Midbrain (tissue), 1 donor: ENCODE results near the gene MOK.

Source experiments
- DNase-seq: peaks from one replicate; lab custom pipeline; 2025; lab: John Stamatoyannopoulos, UW

The MOK gene

DNA sequence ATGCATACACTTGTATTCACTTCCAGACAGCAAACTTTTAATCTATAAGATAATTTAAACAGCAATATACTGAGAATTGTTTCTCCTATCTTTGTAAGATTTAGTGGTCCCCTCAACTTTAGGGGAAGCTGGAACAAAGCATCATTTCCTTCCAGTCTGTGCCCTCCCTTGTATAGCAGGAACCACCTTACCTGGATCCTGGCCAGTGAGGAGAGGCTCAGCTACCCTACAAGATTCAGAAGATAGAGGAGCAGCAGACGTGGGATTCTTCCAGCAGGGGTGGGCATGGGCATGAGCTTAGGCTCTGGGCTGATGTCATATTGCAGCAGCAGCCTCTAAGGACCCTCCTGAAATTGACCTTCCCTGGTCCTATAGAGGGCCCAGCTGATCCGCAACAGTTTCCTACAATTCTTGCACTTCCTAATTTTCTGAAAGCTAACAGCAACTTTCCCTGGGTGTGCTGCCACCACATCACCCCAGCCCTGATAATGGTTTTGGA, 21.3 kb downstream of the MOK start:
- no peak for DNase-seq

DNA sequence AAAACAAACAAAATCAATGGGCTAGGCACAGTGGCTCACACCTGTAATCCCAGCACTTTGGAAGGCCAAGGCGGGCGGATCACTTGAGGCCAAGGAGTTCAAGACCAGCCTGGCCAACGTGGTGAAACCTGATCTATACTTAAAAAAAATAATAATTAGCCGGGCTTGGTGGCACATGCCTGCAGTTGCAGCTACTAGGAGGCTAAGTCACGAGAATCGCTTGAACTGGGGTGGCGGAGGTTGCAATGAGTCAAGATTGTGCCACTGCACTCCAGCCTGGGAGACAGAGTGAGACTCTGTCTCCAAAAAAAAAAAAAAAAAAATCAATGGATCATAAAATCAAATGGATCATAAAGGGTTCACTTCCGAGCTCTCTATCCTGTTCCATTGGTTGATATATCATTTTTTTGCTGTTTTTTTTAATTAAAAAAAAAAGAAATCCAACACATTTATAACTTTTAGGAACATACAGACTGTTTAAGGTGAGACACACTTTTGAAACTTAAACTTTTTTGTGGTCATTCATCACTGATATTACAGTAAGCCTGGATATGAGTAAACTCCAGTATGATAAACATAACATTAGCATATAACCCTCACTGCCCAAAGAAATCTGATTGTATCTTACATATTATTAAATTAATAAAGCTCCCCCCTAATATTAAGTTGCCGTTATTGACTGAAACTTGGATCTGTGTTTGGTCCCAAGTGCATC, 22.1 kb downstream of the MOK start:
- DNase-seq: no peak

DNA sequence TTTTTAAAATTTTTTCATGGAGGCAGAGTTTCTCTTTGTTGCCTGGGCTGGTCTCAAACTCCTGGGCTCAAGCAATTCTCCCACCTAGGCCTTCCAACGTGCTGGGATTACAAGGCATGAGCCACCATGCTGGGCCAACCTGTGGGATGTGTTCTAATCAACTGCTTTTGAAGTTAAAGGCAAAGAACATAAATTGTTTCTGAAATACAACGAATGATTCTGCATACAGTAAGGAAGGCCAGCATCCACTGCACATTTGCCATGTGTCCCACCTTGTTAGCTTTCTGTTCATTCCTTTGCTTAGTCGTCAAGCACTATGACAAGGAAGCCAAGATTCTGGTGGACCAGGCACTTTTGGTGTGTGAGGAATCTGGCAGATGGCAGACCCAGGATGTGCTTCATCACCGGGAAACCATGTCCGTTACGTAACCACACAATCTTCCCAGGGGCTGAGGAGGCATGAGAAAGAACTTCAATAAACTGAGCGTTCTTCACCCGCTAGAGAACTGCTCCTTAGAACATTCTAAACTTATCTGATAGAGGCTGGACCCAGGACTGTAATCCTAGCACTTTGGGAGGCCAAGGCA, 24.5 kb downstream of the MOK start:
- no peak for DNase-seq

DNA sequence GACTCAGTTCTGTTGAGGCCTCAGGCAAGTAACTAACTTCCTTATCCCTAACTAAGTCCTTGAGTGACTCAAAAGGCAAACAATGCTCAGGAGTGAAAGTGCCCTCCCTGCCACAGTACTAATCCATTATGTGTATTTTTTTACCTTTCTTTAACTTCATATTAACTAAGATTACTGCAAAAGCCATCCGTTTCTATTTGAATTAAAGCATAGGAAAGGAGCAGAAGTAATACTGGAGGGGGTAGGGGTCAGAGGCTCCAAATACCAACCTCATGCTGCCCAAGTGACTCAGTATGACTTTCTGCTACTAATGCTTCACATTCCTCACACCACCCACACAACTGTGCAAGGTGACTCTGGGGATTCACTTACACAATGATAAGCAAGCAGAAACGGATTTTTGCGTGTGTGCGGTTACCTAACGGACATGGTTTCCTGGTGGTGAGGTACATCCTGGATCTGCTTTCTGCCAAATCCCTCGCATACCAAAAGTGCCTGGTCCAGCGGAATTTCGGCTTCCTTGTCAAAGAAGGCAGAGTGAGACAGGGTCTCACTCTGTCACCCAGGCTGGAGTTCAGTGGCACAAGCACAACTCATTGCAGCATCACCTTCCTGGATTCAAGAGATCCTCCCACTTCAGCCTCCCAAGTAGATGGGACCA, 25.1 kb downstream of the MOK start:
- DNase-seq: no peak

DNA sequence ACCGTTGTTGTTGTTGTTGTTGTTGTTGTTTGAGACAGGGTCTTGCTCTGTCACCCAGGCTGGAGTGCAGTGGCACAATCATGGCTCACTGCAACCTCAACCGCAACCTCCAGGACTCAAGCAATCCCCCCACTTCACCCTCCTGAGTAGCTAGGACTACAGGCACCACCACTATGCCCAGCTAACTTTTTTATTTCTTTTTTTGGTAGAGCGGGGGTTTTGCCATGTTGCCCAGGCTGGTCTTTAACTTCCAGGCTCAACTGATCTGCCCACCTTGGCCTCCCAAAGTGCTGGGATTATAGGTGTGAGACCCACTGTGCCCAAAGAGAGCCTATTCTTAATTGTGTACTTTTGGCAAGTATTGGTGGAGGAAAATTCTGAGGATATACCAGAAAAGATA, 25.7 kb downstream of the MOK start:
- no peak for DNase-seq

DNA sequence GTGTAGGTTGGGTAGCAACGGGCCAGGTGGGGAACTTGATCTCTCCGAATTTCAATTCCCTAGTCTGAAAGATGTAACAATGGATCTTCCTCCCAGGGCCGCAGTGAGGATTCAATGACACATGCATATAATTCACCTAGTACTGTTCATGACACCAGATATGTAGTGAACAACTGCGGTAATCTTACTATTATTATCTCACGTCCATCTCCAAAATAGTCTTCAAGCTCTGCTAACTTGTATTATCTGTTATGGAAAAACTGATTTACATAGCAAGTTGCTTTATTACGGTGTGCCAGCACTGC, 26.4 kb downstream of the MOK start:
- no peak for DNase-seq

DNA sequence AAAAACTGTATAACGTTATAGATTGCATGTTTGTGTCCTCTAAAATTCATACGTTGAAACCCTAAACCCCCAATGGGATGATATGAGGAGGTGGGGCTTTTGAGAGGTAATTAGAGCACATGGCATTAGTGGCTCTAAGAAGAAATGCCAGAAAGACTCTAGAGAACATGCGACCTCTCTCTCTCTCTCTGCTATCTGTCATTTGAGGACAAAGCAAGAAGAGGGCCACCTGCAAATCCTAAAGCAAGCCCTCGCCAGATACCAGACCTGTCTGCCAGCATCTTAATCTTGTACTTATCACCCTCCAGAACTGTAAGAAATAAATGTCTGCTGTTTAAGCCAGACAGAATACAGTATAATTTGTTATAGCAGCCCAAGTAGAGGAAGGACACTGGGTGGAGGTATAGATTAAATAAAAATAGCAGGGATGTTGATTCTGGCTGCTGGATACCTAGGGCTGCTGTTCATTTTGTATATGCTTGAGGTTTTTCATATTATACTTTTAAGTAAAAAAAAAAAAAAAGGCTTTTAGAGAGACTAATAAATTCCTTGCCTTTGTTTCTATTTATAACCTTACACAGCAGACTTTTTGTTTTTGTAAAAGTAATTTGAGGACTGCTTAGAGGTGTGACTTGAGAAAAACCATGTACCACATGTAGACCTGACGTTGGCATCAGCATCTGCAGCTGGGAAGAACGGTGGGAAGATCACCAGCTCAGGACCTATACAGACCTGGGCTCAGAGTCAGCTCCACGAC, 26.9 kb downstream of the MOK start:
- no peak for DNase-seq

DNA sequence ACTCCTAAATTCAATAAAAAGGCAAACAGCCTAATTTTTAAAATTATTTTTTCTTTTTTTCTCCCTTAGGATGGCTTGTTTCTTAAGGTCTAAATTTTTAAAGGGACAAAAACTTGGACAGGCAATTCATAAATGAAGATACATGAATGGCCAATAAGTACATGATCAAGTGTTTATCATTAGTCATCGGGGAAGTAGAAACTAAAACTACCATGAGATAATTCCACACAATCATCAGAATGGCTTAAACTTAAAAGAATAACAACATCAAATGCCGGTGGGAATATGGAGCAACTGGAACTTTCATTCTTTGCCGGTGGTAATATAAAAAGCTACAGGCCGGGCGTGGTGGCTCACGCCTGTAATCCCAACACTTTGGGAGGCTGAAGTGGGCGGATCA, 29.1 kb downstream of the MOK start:
- DNase-seq: no peak

DNA sequence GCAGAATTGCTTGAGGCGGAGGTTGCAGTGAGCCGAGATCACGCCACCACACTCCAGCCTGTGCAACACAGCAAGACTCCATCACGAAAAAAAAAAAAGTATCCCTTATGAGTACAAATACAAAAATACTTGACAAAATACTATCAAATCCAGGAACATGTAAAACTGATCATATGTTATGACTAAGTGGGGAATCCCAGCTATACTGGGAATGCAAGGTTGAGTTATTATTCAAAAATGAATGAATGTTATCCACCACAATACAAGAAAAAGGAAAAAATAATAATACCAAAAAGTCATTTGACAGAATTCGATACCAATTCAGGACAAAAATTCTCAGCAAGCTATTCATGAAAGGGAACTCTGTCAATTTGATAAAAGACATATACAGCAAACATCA, 32.6 kb downstream of the MOK start:
- DNase-seq: no peak

DNA sequence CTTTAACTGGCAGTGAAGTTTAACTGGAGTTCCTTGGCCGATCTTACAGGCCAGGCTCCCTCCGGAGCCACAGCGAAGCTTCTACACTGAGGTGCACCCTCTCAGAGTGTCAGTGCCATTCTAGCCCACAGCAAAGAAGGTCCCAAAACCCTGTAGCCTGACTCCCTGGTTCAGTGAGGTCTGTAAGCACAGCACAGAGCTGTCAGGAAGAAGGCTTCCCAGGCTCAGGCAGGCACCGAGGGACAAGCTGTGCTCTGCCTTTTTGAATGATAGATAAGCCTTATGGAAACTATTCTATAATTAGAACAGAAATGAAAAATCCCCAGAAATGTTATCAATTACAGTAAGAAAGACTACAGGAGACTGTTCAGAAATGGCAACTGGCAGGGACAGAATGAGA, 40.2 kb downstream of the MOK start:
- DNase-seq: no peak

DNA sequence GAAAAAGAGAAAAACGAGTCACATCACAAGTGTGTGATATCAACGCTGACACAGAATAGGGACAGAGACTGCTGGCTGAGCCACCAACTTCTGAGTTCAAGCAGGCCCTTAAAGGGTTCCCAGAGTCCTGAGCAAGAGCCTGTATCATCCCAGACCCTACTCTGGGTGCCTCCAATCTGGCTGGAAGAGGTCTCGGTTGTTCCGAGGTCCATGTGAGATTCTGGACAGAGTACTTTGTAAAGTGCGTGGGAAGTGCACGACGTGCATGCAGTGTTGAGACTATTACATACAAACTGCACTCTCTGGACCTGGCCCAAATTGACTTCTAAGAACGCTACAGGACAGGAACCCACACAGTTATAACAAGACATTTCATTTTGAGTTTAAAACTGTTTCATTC, 40.6 kb downstream of the MOK start:
- DNase-seq: no peak

DNA sequence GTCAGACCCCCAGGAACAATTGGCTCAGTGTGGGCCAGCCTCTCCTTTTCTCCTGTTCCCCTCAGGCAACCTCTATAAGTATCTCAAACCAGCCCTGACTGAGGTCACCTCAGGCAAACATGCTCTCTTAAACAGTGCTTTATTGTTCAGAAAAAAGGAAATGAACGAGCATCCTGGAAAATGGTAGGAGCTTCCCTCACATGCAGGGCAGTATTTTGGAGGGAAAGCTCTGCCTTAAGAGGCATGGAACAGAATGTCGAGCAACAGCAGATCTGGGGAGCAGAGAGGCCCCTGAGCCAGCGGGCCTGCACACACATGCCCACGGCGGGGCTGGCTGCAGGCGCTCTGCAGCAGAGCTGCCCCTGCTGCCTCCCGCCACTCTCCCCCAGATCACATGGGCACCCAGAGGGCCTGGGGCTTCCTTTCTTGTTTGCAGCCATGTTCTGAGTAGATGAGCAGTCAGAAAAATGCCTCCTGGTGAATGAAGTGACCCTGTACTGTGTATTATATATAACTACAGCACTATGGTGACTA, 42.0 kb downstream of the MOK start:
- DNase-seq: no peak

DNA sequence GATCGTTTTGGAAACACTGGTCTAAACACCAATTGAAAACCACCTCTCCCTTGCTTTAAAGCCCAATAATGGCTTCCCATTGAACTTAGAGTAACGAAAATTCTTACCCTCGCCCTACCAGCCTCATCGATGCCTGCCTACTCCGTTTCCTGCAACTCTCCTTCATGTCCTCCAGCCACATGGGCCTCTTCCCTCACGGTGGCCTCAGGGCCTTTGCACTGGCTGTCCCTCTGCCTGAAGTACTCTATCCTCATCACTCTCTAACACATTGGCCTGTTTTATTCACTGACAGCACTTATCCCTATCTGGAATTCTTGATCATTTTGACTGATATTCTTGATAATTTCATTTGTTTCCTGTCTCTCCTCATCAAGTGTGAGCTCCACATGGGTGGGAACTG, 46.8 kb downstream of the MOK start:
- no peak for DNase-seq

DNA sequence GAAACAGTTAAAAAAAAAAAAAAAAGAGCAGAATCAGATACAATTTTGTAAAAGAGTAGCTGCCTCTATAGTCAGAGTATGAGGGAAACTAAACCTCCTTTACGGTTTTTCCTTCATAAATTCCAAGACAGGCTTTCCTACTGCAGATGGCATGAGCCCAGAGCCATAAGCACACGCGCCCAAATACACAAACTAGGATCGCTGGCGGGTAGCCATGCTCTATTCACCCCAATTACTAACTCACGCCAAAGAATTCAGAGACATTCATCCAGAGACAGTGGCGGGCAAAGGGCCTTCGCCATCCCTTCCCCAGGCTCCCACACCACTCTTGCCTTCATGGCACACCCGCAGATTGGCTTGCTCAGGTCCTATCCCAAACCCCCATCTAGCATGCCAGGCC, 48.2 kb downstream of the MOK start:
- DNase-seq: no peak

DNA sequence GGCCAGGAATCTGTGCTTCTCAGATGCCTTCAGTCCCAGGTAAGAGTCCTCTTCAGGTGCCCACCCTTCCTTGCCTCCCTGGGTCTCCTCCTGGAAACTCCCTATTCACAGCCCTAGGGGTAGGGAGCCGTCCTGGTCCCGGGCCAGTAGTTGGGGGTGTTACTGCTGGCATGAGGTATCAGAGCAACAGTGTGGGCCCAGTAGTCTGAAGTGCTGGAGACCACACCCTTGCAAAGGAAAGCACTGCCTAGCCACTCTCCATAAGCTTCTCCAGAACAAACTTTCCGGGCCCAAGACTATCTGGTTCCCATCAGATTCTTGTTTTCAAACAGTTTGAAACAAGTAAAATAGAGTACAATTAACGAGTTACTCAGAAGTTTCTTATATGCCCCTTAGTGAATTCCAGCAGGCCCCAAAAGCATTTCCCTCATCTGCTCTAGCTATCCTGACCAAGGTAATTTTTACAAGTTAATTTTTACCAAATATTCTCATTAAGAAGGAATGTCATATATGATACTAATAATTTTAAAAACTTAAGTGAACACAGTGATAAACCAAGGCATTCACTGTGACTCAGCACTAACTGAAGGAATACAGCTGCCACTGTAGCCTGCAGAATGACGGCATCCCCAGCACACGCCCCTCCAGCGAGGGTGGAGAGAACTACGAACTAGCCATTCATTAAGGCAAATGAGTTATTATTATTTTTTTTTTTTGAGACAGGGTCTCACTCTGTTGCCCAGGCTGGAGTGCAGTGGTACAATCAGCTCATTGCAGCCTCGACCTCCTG, 49.4 kb downstream of the MOK start:
- DNase-seq: no peak

DNA sequence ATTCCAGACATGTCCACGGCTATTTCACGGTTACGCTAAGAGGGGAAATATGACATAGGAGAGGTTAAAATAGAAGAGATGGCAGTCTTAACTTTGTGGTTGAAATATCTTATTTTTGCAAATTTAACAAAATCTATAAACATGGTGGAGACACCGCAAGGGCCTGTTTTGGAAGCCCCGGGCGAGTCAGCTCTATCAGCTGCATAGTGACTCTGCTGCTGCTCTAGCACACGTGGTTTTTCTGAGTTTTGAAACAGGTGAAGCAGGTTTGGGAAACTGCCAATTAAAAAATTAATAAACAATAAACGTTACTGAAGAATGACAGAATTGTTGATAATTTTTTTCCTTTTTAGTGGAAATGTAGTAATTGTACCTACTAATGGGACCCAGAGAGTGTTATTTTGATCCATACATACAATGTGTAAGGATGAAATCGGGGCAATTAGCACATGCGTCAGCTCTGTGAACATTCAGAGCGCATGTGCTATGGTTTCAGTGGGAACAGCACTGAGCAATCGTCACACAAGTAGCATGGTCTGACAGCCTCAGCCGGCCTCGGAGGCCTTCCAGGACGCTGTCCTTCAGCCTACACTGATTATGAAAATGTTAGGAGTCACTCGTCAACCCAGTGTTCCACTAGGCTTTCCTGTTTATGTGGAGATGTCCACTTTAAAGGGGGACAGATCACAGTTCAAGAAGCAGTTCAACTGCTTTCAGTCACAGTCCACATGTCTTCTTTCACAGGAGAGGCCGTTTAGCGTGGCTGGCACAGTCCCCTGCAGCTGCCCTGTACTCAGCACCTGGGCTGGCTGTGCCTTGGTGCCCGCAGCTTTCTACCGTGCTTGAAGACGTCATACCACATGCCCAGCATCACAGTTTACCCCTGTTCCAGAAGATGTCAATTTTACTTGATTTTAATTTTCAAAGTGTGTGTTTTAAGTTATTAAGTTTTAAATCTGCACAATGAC, 51.8 kb downstream of the MOK start:
- no peak for DNase-seq

DNA sequence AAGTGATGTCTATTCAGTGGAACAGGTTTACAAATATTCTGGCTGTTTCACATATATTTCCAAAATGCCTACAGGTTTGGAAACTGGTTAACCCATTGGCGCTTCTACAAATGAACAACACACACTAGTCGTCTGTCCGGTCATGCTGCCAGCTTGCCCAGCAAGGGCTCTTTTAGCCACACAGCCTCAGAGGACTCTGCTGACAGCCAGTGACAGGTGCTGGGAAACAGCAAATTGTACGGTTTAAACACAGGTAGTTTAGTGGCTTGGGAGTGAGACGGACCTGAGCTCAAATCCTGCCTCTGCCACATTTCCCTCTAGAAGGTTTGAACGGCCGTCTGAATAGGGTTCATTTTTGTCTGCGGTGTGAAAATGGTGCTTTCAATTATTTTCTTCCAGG, 53.8 kb downstream of the MOK start:
- no peak for DNase-seq

DNA sequence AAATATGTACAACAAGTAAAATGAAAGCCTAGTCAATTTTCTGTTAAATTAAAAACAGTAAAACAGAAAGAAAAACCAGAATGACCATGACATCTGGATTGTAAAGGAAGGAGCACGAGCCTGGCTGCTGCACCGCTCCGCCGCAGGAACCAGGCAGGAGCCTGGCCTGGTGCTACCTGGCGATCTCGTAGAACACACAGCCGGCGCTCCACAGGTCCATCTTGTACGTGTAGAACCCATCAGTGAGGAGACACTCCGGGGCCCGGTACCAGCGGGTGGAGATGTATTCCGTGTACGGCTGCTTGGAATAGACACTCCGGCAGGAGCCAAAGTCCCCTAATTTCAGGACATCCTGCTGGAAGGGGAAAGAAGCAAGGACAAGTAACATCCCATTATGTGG, 54.3 kb downstream of the MOK start:
- DNase-seq: no peak

DNA sequence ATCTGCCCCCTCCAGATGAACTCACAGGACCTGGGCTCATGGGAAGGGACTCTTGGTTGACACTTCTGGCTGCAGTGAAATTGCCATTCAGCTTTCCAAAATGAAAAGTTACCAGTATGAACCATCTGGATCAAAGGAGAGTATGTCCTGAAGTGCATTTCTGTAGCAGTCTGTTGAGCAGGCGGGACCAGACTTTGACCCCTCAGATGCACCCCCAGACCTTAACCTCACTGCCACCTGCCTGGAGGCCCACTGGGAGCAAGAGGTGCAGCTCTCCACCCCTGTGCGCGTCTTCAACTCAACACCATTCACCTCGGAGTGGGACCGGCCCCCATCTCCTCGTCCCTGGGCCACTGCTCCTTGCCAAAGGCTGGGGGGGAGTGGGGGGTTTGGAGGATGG, 55.0 kb downstream of the MOK start:
- no peak for DNase-seq

DNA sequence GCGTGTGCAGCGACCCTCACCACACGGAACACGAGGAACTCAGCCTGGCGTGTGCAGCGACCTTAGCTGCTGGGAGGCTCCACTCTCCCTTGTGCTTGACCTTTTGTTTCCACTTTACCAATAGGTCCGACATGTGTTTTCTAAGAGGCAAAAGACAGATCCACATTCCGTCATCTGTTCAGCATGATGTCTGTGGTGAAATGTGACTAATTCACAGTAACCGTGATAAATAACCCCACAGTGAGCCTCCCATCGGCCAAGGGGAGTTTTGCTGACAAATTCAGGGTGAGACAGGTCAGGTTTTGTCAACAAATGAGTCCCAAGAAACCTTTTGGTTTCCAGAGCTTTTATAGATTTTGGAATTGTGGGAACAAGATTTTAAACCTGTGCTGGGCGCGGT, 55.9 kb downstream of the MOK start:
- no peak for DNase-seq

DNA sequence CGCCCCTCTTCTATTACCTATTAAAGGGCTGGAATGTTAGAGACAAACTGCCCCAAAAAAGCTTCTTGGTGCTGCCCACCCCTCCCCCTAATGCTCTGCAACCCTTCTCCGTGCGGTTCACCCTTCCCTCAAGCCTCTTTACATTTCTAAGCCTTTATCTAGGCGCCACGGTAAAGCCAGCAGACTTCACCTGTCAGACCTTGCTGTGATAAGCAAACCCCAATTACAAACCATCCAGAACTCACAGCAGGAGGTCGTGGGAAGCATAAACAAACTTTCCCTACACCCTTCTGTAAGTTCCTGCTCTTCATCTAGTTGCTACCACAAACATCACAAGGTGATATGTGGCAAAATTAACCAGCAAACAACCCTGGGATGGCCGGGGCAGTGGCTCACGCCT, 56.8 kb downstream of the MOK start:
- DNase-seq: no peak
